Activated CD8-positive, alpha-beta T cell treated with anti-CD3 and anti-CD28 coated beads, Interleukin-2, amount 10 ng/mL, durations not matched to agents 7 days and 5 days (primary cell): ENCODE results near the gene ADM. TPM values are rescaled to one million over a fixed set of nuclear protein-coding genes. Genes with fewer than 3 reads are reported as not detected.
"Not testable (repeated sequence)": the region's sequence is repeated elsewhere in the genome, so short reads cannot be mapped to it uniquely, and the experiment has no call there.

Source experiments
- ATAC-seq: fragments of 150-1000 bp; cut with Tn5 transposase; one replicate; pipeline ENCODE4 v1.10.0; 2021; ENCODE audit warnings: moderate library complexity
- CTCF ChIA-PET: fragments of 350-600 bp; sonication (Branson Sonifier 250); formaldehyde crosslinking; loops from one replicate; lab custom pipeline; 2021; ENCODE audit warnings: antibody characterized with exemption; lab: Charles Lee
- POLR2A ChIA-PET: fragments of 350-600 bp; sonication (Branson Sonifier 250); formaldehyde crosslinking; loops from one replicate; lab custom pipeline; 2021; ENCODE audit warnings: antibody characterized with exemption; lab: Charles Lee
- DNase-seq: peaks from one replicate; pipeline ENCODE4 v3.0.0-alpha.2; 2020
- H3K27ac Mint-ChIP-seq: one replicate; pipeline ENCODE4 v1.8.0; 2021; ENCODE audit warnings: mild to moderate bottlenecking, mixed read lengths
- H3K27me3 Mint-ChIP-seq: one replicate; pipeline ENCODE4 v1.8.0; 2021; ENCODE audit warnings: low read depth, mixed read lengths
- H3K36me3 Mint-ChIP-seq: one replicate; pipeline ENCODE4 v1.8.0; 2021; ENCODE audit warnings: low read depth, mixed read lengths
- H3K4me1 Mint-ChIP-seq: one replicate; pipeline ENCODE4 v1.8.0; 2021; ENCODE audit warnings: low read depth, mixed read lengths
- H3K4me3 Mint-ChIP-seq: one replicate; pipeline ENCODE4 v1.8.0; 2021; ENCODE audit warnings: mild to moderate bottlenecking, mixed read lengths
- H3K9me3 Mint-ChIP-seq: one replicate; pipeline ENCODE4 v1.8.0; 2022; ENCODE audit warnings: mixed read lengths; ENCODE audit not compliant: insufficient read depth
- total RNA-seq, 2 experiments: library from RNA; stranded (reverse); gene quantifications; one replicate each; pipeline ENCODE4 v1.2.3, GENCODE V29; 2021

Gene ADM, protein sequence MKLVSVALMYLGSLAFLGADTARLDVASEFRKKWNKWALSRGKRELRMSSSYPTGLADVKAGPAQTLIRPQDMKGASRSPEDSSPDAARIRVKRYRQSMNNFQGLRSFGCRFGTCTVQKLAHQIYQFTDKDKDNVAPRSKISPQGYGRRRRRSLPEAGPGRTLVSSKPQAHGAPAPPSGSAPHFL
- 1 to 10 TPM; 3.6 to 3.9 TPM for total RNA-seq

DNA sequence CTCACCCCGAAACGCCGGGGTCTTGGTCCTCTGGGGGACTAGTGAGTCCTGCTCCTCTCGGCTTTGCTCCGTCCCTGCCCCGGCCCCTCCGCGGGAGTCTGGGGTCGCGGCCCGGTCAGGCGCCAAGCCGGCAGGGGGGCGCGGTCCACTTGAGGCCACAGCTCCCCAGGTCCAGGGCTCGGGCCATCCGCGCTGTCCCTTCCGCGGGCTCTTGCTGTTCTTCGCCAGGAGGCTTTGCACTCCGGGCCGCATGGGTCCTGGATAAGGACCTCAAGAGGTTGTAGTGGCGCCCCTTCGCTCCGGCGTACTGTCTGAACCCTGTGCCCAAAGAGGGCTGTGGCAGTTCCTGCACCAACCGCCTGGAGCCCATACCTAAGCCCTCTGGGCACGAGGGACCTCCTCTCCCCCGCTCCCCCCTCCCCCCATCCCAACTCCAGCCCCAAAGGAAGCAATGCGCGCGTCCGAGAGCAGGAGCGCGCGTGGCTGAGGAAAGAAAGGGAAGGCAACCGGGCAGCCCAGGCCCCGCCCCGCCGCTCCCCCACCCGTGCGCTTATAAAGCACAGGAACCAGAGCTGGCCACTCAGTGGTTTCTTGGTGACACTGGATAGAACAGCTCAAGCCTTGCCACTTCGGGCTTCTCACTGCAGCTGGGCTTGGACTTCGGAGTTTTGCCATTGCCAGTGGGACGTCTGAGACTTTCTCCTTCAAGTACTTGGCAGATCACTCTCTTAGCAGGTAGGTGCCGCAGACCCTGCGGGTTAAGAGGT lies at the start of gene ADM:
ADM (plus strand) TSS at position 579 of the 767 bp plus-strand sequence. CDS start 628 bp downstream, outside the sequence.
- no peak within 1 kb of the TSS for H3K27ac Mint-ChIP-seq
- peaks cover 6% of the 10 kb centered on the region for H3K36me3 Mint-ChIP-seq
- H3K27me3 Mint-ChIP-seq, result peaks cover 60% of the 10 kb centered on the region

DNA sequence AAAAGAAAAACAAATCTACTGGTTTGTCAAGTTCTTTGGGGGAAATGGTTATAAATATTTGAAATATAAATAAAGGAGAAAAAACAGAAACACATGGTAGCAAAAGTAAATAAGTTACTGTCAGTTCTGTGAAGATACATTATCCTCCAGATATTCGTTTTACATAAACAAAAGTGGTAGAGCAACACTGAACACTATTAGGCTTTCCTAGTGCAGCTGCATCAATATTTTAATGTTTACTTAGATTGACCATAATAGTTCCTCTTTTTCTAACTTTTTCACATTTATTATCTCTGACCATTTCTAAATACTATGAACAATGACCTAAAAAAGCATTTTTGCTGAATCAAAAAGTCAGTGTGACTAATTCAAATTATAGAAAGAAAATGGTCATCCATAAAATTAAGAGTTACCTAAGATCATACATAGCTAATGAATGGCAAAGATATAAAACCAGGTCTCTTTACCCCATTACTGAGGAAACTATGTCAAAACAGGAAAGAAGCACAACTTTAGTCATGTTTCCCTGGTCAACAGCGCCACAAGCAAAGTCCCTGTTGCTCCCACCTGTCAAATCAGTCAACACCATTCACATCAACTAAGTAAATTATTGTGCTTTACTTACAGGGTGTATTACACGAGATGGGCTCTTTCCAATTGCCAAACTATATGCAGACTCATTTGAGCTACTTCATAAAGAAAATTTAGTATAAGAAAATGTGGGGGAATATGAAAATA lies 49.3 kb upstream of the ADM start:
- ChIA-PET POLR2A (no interaction called here), CTCF (interaction anchor here (0.7 to 1.0 kb wide), 2 partner anchors 48 to 111 kb away, joined by 3 read pairs; no protein-coding TSS in a partner anchor)
- no peaks in the 10 kb centered on the region for H3K9me3 Mint-ChIP-seq
- no peak for DNase-seq
- H3K27ac Mint-ChIP-seq, result no peak overlapping the region
- no peaks in the 10 kb centered on the region for H3K27me3 Mint-ChIP-seq
- H3K36me3 Mint-ChIP-seq, result no peaks in the 10 kb centered on the region
- H3K4me1 Mint-ChIP-seq, result no peaks in the 10 kb centered on the region
- no peak for ATAC-seq
- H3K4me3 Mint-ChIP-seq, result no peak overlapping the region

More for the DNA sequence above, at the start of gene ADM:
- Mint-ChIP-seq H3K4me3 (peak within 1 kb of the TSS; percentile 96), H3K4me1 (peaks cover 59% of the 10 kb centered on the region), H3K9me3 (no peaks in the 10 kb centered on the region)
- ChIA-PET POLR2A (interaction anchor here (1.4 kb wide), 1 partner anchor 13 kb away, joined by 3 read pairs; no protein-coding TSS in a partner anchor), CTCF (interaction anchor here (0.6 to 5.5 kb wide), 12 partner anchors 9 to 731 kb away, joined by 3 to 36 read pairs (median 4); partner anchors contain the start of gene WEE1)
- DNase-seq, result no peak
- ATAC-seq, result peak; percentile 13

DNA sequence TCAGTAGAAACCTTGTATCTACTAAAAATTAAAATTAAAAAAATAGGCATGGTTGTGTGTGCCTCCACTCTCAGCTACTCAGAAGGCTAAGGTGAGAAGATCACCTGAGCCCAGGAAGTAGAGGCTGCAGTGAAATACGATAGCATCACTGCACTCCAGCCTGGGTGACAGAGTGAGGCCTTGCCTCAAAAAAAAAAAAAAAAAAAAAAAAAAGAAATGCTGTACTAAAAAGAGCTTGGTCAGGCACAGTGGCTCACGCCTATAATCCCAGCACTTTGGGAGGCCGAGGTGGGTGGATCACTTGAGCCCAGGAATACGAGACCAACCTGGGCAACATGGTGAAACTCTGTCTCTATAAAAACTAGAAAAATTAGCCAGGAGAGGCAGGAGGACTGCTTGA lies 47.4 kb upstream of the ADM start:
- no peak overlapping the region for H3K27ac Mint-ChIP-seq
- POLR2A ChIA-PET, result no interaction called here
- H3K4me3 Mint-ChIP-seq, result no peak overlapping the region
- H3K36me3 Mint-ChIP-seq, result no peaks in the 10 kb centered on the region
- H3K27me3 Mint-ChIP-seq, result no peaks in the 10 kb centered on the region
- DNase-seq (no peak), ATAC-seq (no peak)
- no peaks in the 10 kb centered on the region for H3K4me1 Mint-ChIP-seq
- CTCF ChIA-PET, result no interaction called here
- no peaks in the 10 kb centered on the region for H3K9me3 Mint-ChIP-seq

DNA sequence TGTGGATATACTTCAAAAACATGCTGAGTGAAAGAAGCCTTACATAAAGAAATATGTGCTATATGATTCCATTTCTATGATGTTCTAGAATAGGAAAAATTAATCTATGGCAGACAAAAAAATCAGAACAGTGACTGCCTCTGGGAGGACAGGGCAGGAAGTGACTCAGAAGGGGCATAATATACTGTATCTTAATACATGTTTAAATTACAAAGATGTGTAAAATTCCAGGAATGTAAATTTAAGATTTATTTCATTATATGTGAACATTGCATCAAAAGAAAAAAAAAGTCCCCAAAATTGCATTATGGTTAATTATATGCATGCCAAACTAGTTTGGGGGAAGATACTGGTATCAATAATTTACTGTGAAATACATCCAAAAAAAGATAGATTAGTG lies 43.1 kb upstream of the ADM start:
- Mint-ChIP-seq H3K27ac (no peak overlapping the region), H3K4me1 (no peaks in the 10 kb centered on the region), H3K27me3 (no peaks in the 10 kb centered on the region), H3K4me3 (no peak overlapping the region), H3K9me3 (no peaks in the 10 kb centered on the region), H3K36me3 (no peaks in the 10 kb centered on the region)
- DNase-seq (no peak), ATAC-seq (no peak)
- CTCF ChIA-PET, result no interaction called here
- POLR2A ChIA-PET, result no interaction called here

DNA sequence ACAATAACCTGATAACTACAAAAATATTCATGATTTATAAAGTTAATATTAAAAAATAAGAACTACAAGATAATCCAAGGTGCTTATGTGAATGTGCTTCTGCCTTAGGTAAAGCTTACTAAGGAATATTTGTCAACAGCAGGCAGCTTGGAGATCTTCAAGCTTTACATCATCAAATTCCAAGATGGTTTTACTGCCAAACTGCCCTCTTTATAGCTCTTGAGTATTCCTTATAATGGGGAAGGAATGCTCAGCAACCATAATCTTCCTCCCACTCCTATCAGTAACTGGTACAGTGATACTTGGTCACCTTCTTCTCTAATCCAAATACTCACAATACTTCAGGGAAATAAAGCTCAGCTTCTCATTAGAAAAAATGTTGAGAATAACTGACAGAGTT lies 40.9 kb upstream of the ADM start:
- ChIA-PET CTCF (interaction anchor here (1.5 kb wide), 1 partner anchor 56 kb away, joined by 3 read pairs; no protein-coding TSS in a partner anchor), POLR2A (no interaction called here)
- Mint-ChIP-seq H3K9me3 (no peaks in the 10 kb centered on the region), H3K4me1 (no peaks in the 10 kb centered on the region), H3K36me3 (no peaks in the 10 kb centered on the region), H3K4me3 (no peak overlapping the region), H3K27ac (no peak overlapping the region), H3K27me3 (no peaks in the 10 kb centered on the region)
- no peak for ATAC-seq
- no peak for DNase-seq

DNA sequence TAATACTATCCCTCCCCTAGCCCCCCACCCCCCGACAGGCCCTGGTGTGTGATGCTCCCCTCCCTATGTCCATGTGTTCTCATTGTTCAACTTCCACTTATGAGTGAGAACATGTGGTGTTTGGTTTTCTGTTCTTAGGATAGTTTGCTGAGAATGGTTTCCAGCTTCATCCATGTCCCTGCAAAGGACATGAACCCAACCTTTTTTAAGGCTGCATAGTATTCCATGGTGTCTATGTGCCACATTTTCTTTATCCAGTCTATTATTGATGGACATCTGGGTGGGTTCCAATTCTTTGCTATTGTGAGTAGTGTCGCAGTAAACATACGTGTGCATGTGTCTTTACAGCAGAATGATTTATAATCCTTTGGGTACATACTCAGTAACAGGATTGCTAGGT lies 40.2 kb upstream of the ADM start:
- ATAC-seq, H3K27ac Mint-ChIP-seq, H3K4me1 Mint-ChIP-seq, DNase-seq, H3K36me3 Mint-ChIP-seq, H3K27me3 Mint-ChIP-seq, POLR2A ChIA-PET, H3K9me3 Mint-ChIP-seq, H3K4me3 Mint-ChIP-seq: not testable (repeated sequence)
- CTCF ChIA-PET, result interaction anchor here (1.5 kb wide), 1 partner anchor 57 kb away, joined by 3 read pairs; no protein-coding TSS in a partner anchor

DNA sequence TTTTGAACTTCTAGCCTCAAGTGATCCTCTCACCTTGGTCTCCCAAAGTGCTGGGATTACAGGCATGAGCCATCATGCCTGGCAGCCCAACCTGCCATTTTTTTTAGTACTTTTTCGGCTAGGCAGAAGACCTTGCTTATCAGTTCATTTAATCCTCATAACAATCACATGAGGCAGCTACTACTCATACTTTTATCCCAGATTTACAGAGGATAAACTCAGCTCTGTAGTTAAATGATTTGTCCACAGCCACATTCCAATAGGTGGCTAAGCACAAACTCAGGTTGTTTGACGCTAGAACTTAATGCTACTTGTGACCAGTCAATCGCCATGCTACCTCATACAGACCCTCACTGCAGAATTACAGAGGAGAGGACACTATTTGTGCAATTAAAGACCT lies 38.9 kb upstream of the ADM start:
- Mint-ChIP-seq H3K36me3 (no peaks in the 10 kb centered on the region), H3K9me3 (no peaks in the 10 kb centered on the region), H3K4me3 (no peak overlapping the region), H3K4me1 (no peaks in the 10 kb centered on the region), H3K27ac (no peak overlapping the region), H3K27me3 (no peaks in the 10 kb centered on the region)
- ChIA-PET CTCF (no interaction called here), POLR2A (no interaction called here)
- DNase-seq, result no peak
- no peak for ATAC-seq

DNA sequence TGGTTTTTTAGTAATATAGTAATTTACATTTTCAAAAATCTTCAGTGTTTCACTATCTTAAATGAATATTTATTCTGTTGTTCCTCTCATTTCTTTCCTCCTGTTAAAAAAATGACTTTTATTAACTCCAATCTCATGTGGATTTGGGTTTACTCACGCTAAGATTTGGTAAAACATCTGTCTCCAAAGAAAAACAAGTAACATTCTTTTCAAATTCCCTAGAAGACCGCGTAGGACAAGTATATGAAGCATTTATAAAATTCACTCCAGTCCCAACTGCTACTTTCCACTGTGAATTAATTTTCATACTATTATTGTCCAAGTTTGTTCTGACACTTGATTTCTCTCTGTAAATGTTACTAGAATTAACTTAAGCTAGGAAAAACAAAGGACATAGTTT lies 37.1 kb upstream of the ADM start:
- ChIA-PET POLR2A (no interaction called here), CTCF (no interaction called here)
- Mint-ChIP-seq H3K4me3 (no peak overlapping the region), H3K36me3 (no peaks in the 10 kb centered on the region), H3K4me1 (no peaks in the 10 kb centered on the region), H3K9me3 (no peaks in the 10 kb centered on the region), H3K27ac (no peak overlapping the region), H3K27me3 (no peaks in the 10 kb centered on the region)
- no peak for DNase-seq
- ATAC-seq, result no peak

DNA sequence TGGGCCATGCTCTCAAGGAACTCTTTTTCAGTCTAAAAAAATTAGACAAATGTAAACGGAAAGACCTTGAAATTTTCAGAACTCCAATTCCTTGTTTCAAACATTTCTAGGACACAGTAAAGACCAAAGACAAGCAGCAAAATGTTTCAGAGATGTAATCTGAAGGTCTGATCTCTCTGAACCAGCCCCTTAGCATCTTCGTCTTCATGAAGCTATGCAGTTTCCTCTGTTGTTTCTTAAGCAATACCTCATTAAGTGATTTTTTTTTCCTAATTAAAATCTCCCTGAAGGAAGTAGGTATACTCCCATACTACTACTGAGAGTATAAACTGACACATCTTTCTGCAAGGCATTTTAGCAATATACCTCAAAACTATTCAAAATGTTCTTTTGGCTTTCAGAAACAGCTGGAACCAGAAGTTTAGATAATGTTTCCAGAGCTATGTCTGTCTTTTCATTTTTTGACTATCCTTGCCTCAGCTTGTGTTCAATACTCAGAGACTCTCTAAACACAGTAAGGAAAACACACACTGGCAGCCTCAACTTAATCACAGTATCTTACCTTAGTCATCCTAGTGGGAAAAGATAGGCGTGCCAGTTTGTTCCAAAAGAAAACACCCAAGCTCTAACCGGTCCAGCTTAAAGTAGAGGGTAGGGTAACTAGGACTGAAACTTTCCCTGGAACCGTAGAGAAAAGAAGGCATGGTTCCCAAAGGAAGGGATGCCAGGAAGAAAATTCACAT lies 36.0 kb upstream of the ADM start:
- no peak overlapping the region for H3K27ac Mint-ChIP-seq
- ChIA-PET CTCF (no interaction called here), POLR2A (no interaction called here)

DNA sequence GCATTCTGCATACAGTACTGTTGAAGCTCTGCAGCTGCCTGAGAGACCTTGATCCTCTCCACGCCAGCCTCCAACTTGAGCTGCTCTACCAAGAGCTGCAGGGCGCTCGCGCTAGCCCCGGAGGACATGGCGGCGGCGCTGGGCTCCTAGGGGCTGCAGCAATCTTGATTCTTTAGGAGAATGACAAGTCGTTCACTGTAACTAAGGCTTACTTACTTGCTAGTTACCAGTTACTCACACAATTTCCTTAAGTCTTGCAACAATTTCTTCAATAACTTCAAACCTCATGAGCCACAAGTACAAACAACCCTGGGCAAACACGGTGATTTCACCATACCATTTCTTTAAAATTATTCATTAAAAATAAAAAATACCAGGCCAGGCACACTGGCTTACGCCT lies 32.7 kb upstream of the ADM start:
- DNase-seq (no peak), ATAC-seq (peak; percentile 58)
- POLR2A ChIA-PET, result no interaction called here

More for the DNA sequence above, 36.0 kb upstream of the ADM start:
- ATAC-seq, result no peak
- Mint-ChIP-seq H3K9me3 (no peaks in the 10 kb centered on the region), H3K4me3 (no peak overlapping the region), H3K36me3 (no peaks in the 10 kb centered on the region), H3K4me1 (no peaks in the 10 kb centered on the region), H3K27me3 (no peaks in the 10 kb centered on the region)
- DNase-seq, result no peak

DNA sequence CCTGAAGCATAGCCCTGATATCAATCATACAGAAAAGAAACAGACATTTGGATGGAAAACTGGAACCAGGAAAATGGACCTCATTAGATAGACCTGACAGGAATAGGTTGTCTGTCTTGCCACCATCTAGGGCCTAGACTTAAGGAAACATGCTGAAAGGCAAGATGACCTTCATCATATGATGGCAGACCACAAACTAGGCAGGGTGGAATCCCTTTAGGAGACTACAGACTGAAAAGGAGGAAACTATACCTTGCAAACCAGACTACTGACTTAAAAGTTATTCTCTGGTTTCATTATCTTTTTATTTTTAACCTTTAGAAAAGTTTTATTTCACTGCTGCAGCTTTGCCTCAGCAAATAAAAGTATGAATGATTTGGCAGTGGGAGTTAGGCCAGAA lies 31.1 kb upstream of the ADM start:
- Mint-ChIP-seq H3K4me3 (no peak overlapping the region), H3K4me1 (no peaks in the 10 kb centered on the region), H3K27me3 (peaks cover 3% of the 10 kb centered on the region), H3K36me3 (no peaks in the 10 kb centered on the region), H3K27ac (no peak overlapping the region), H3K9me3 (no peaks in the 10 kb centered on the region)
- ChIA-PET POLR2A (no interaction called here), CTCF (no interaction called here)
- ATAC-seq, result no peak
- no peak for DNase-seq

More for the DNA sequence above, 32.7 kb upstream of the ADM start:
- no peak overlapping the region for H3K27ac Mint-ChIP-seq
- H3K4me1 Mint-ChIP-seq, result no peaks in the 10 kb centered on the region
- CTCF ChIA-PET, result no interaction called here
- peaks cover 3% of the 10 kb centered on the region for H3K27me3 Mint-ChIP-seq
- H3K36me3 Mint-ChIP-seq, result no peaks in the 10 kb centered on the region
- H3K9me3 Mint-ChIP-seq, result no peaks in the 10 kb centered on the region
- H3K4me3 Mint-ChIP-seq, result no peak overlapping the region
